ENCODE measurements around the gene SLC48A1. TPM values are rescaled to one million over a fixed set of nuclear protein-coding genes. Genes with fewer than 3 reads are reported as not detected.
A peak's percentile ranks its signal among the peaks of the same experiment; 100 is the strongest.

The SLC48A1 gene
- total and polyA plus RNA-seq, 11 donors, result 13.0 to 68.2 (median 23.8) TPM

DNA sequence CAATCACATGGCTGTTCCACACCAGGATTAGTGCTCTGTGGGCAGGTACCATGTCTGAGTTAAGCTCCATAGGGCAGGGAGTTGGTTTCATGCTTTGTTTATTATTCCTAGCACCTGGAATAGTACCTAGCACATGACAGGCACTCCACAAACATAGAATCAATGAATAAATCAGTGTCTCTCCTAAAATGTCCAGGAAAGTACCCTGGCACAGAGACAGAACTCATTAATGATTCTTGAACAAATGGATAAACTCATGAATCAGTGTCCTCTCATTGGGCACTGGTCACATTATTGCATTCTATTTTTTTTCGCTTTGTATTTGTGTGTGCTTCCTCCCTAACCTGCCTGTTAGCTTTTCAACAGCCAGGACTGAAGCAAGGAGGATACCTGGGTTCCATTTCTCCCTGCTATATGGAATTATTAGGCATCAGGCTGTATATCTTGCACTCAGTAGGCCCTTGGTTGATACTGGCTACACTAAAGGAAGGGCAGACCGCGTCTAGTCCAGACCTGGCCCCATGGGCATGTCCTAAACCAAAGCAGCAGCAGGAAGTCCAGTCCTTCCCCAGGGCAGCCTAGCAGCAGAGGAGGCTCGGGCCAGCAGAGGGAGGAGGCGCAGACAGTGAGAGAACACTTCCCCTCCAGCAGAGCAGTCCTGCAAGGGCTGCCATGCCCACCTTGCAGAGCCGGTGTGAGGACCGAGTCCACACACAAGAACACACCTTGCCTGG is 28.3 kb downstream of the SLC48A1 start:
- intact Hi-C loops (cut with DNase I), result loop anchor here in 3 of 10 donors (1.0 to 5.0 kb wide), 3 partner anchors 35 to 36 kb away; no protein-coding TSS in a partner anchor
- H3K27ac ChIP-seq, result peak overlapping the region in 11 of 12 donors; percentile 17 to 99 (median 73)
- peak in 3 of 4 donors; percentile 7 to 29 (median 15) for ATAC-seq

DNA sequence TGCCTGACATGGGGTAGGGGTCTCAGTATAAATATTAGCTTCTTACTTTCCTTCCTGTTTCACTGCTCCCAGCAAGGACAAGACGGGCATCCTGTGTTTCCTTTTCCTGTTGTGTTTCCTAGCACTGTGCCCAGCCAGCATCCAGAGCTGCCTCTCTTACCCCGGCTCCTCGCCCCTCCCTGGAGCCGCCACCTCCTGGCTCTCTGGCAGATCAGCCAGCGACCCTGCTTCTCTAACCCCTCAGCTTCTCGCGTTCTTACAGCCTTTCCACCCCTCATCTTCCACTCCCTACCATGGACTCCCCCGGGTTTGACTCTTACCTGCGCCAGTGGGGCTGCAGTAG is 28.8 kb downstream of the SLC48A1 start:
- peaks cover 39 to 91% (median 86%) of the 10 kb centered on the region in 12 donors for H3K4me1 ChIP-seq
- DNase-seq, result peak in 1 of 5 donors; percentile 57
- no peaks in the 10 kb centered on the region for H3K9me3 ChIP-seq
- peak overlapping the region in 4 of 12 donors; percentile 0 to 7 (median 4) for H3K4me3 ChIP-seq
- WGBS, 4 donors, result 41 to 52% (median 48%) methylated on average over 9 of the region's 9 CpGs
- H3K27ac ChIP-seq, result peak overlapping the region; percentile 17 to 99 (median 70)
- peaks cover under 1 to 51% (median 26%) of the 10 kb centered on the region in 9 donors for H3K36me3 ChIP-seq
- TF ChIP-seq POLR2A (IDR thresholded peaks at IDR 0.05), result no peak
- TF ChIP-seq, protein P1, sequence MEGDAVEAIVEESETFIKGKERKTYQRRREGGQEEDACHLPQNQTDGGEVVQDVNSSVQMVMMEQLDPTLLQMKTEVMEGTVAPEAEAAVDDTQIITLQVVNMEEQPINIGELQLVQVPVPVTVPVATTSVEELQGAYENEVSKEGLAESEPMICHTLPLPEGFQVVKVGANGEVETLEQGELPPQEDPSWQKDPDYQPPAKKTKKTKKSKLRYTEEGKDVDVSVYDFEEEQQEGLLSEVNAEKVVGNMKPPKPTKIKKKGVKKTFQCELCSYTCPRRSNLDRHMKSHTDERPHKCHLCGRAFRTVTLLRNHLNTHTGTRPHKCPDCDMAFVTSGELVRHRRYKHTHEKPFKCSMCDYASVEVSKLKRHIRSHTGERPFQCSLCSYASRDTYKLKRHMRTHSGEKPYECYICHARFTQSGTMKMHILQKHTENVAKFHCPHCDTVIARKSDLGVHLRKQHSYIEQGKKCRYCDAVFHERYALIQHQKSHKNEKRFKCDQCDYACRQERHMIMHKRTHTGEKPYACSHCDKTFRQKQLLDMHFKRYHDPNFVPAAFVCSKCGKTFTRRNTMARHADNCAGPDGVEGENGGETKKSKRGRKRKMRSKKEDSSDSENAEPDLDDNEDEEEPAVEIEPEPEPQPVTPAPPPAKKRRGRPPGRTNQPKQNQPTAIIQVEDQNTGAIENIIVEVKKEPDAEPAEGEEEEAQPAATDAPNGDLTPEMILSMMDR (IDR thresholded peaks at IDR 0.05), result no peak
- no peak for ATAC-seq
- no peaks in the 10 kb centered on the region for H3K27me3 ChIP-seq
- intact Hi-C loops (cut with DNase I), result loop anchor here in 3 of 10 donors (1.0 to 5.0 kb wide), 3 partner anchors 35 kb away; no protein-coding TSS in a partner anchor

More for the DNA sequence above, 28.3 kb downstream of the SLC48A1 start:
- TF ChIP-seq, protein P1 (IDR thresholded peaks at IDR 0.05), result peak in 9 of 12 donors; percentile 8 to 51 (median 25)
- no peak for TF ChIP-seq POLR2A (IDR thresholded peaks at IDR 0.05)
- DNase-seq, result peak in 4 of 5 donors; percentile 56 to 73 (median 62)
- Histone ChIP-seq H3K9me3 (no peaks in the 10 kb centered on the region), H3K36me3 (peaks cover 2 to 56% (median 32%) of the 10 kb centered on the region in 9 donors), H3K27me3 (no peaks in the 10 kb centered on the region), H3K4me1 (peaks cover 37 to 86% (median 81%) of the 10 kb centered on the region in 12 donors), H3K4me3 (peak overlapping the region in 4 of 12 donors; percentile 0 to 7 (median 4))
- WGBS, 4 donors, result 31 to 58% (median 48%) methylated on average over 6 to 7 of the region's 7 CpGs

DNA sequence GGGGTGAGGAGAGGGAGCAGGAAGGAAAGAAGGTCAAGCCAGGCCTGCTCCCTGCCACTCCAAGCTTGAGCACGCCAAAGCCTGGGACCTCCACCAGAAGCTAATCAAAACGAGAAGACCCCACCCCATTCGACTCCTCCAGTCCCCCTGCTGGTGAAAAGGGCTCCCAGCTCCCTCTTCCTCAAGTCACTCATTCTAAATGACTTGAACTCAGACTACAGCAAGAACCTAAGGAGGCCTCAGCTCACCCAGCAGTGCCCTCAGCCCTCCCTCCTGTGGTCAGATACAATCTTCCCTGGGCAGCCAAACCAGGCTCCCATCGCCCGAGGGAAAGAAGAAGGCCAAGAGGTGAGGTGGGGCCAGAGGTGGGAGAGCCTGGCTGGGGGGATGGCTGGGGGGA is 29.3 kb downstream of the SLC48A1 start:
- H3K27me3 ChIP-seq, result no peaks in the 10 kb centered on the region
- H3K4me1 ChIP-seq, result peaks cover 41 to 95% (median 91%) of the 10 kb centered on the region in 12 donors
- ATAC-seq (no peak), DNase-seq (peak in 1 of 5 donors; percentile 42)
- peak overlapping the region; percentile 17 to 99 (median 70) for H3K27ac ChIP-seq
- TF ChIP-seq, protein P1 (IDR thresholded peaks at IDR 0.05), result peak in 6 of 12 donors; percentile 10 to 26 (median 23)
- TF ChIP-seq POLR2A (IDR thresholded peaks at IDR 0.05), result no peak
- peaks cover 0 to 46% (median 22%) of the 10 kb centered on the region in 9 donors for H3K36me3 ChIP-seq
- peak overlapping the region in 2 of 12 donors; percentile 1 to 6 for H3K4me3 ChIP-seq
- intact Hi-C loops (cut with DNase I), result loop anchor here in 1 of 10 donors (5.0 kb wide), 1 partner anchor 35 kb away; no protein-coding TSS in a partner anchor
- no peaks in the 10 kb centered on the region for H3K9me3 ChIP-seq
- 31 to 32% (median 31%) methylated on average over 5 of the region's 5 CpGs for WGBS, 4 donors

All from heart left ventricle (tissue), 16 donors.